Right cardiac atrium (tissue), 5 donors: ENCODE measurements around the gene IMMP2L. TPM values are rescaled to one million over a fixed set of nuclear protein-coding genes. Genes with fewer than 3 reads are reported as not detected.
A peak's percentile ranks its signal among the peaks of the same experiment; 100 is the strongest.
"Not testable (repeated sequence)": the region's sequence is repeated elsewhere in the genome, so short reads cannot be mapped to it uniquely, and the experiment has no call there.

ENCODE experiments used
- ATAC-seq, 2 donors: fragments of 200-7000 bp; cut with Tn5 transposase; one replicate each; pipeline versions ENCODE4 v1.8.0 to v1.9.1; 2020; ENCODE audit warnings: moderate library complexity in 2 of 2, mild to moderate bottlenecking in 1 of 2
- DNase-seq, 3 donors: peaks; one replicate each; pipeline ENCODE4 v3.0.0-alpha.2; 2020
- H3K27ac ChIP-seq: one replicate; pipeline ENCODE4 v1.5.1; 2013; ENCODE audit warnings: mild to moderate bottlenecking, low read length, control low read depth, moderate library complexity
- H3K27me3 ChIP-seq: one replicate; pipeline ENCODE4 v1.6.1; 2013; ENCODE audit not compliant: control insufficient read depth, insufficient read depth
- H3K4me1 ChIP-seq: one replicate; pipeline ENCODE4 v1.6.1; 2013; ENCODE audit warnings: low read length; ENCODE audit not compliant: control insufficient read depth, insufficient read depth
- H3K4me3 ChIP-seq: one replicate; pipeline ENCODE4 v1.5.1; 2013; ENCODE audit warnings: low read length, control low read depth
- H3K9me3 ChIP-seq: one replicate; pipeline ENCODE4 v1.6.1; 2013; ENCODE audit warnings: low read length; ENCODE audit not compliant: control insufficient read depth
- WGBS: extraction: QIAGEN DNeasy Blood & Tissue Kit; methylation state at CpG from one replicate; pipeline ENCODE4 v1.1.7; 2013; 5-methylcytosine and 5-hydroxymethylcytosine counted together
- intact Hi-C, 4 donors: fragments of 100-400 bp; cut with DNase I; formaldehyde crosslinking; loops; one replicate each; pipeline versions ENCODE4 v1.11.0 to v1.14.0; 2022 to 2023
- polyA plus RNA-seq: library from polyadenylated mRNA; stranded (reverse); fragments of 200-250 nt; gene quantifications from one replicate; pipeline ENCODE4 v1.2.3, GENCODE V29; 2013
- total RNA-seq, 4 donors: library from RNA; stranded (reverse); fragmentation: NEBNext Ultra II Directional; extraction: Animal tissue kit (Norgen Biotek cat#: 25700); gene quantifications; one replicate each; pipeline ENCODE4 v1.2.1, GENCODE V29; 2021
- donor health status: healthy with polysubstance abuse.
- donor health status: DM: no; HTN: yes; CAD: no.
- donor health status: DM: no; HTN: no; CAD: no.
- donor health status: DM: no; HTN: yes; CAD: no; lungs with severe emphysema.
- donor health status: DM: yes; HTN: yes; CAD: no.

Gene IMMP2L
- total and polyA plus RNA-seq, 5 donors, result 6.6 to 16.2 (median 13.9) TPM

GRCh38 chr7:111328487-111328886 is 233.8 kb downstream of the IMMP2L start:
- intact Hi-C loops, result no loop called here
- DNase-seq, result no peak
- Histone ChIP-seq H3K4me1 (no peaks in the 10 kb centered on the region), H3K27ac (no peak overlapping the region), H3K27me3 (no peaks in the 10 kb centered on the region), H3K4me3 (no peak overlapping the region), H3K9me3 (no peaks in the 10 kb centered on the region)
- 93% methylated on average over 2 of the region's 2 CpGs for WGBS
- no peak for ATAC-seq

- no peak overlapping the region for H3K4me3 ChIP-seq
- DNase-seq (no peak), ATAC-seq (no peak)
- intact Hi-C loops, result no loop called here
- no peaks in the 10 kb centered on the region for H3K27me3 ChIP-seq
- no peaks in the 10 kb centered on the region for H3K4me1 ChIP-seq
- H3K9me3 ChIP-seq, result no peaks in the 10 kb centered on the region
- no peak overlapping the region for H3K27ac ChIP-seq
These were observed 237.5 kb downstream of the IMMP2L start for GRCh38 chr7:111324776-111325175.

GRCh38 chr7:111324228-111324627 is 238.1 kb downstream of the IMMP2L start:
- H3K9me3 ChIP-seq, result no peaks in the 10 kb centered on the region
- no peak overlapping the region for H3K27ac ChIP-seq
- H3K27me3 ChIP-seq, result no peaks in the 10 kb centered on the region
- intact Hi-C loops, result no loop called here
- H3K4me1 ChIP-seq, result no peaks in the 10 kb centered on the region
- ATAC-seq, result no peak
- H3K4me3 ChIP-seq, result no peak overlapping the region
- no peak for DNase-seq

- intact Hi-C loops, H3K9me3 ChIP-seq: not testable (repeated sequence)
These were observed 238.6 kb downstream of the IMMP2L start for GRCh38 chr7:111323670-111324069.

GRCh38 chr7:111320133-111320532 is 242.2 kb downstream of the IMMP2L start:
- intact Hi-C loops, result no loop called here
- ATAC-seq, result no peak

More at GRCh38 chr7:111323670-111324069, 238.6 kb downstream of the IMMP2L start:
- H3K4me3 ChIP-seq, H3K27me3 ChIP-seq, DNase-seq, H3K27ac ChIP-seq, H3K4me1 ChIP-seq, ATAC-seq: not testable (repeated sequence)
- WGBS, result 98% methylated on average over 3 of the region's 3 CpGs

GRCh38 chr7:111312966-111313365 is 249.3 kb downstream of the IMMP2L start:
- intact Hi-C loops, result no loop called here
- H3K4me3 ChIP-seq, result no peak overlapping the region
- no peaks in the 10 kb centered on the region for H3K4me1 ChIP-seq
- ATAC-seq, result no peak
- H3K27ac ChIP-seq, result no peak overlapping the region
- H3K9me3 ChIP-seq, result no peaks in the 10 kb centered on the region
- H3K27me3 ChIP-seq, result no peaks in the 10 kb centered on the region
- no peak for DNase-seq

More at GRCh38 chr7:111320133-111320532, 242.2 kb downstream of the IMMP2L start:
- Histone ChIP-seq H3K27me3 (no peaks in the 10 kb centered on the region), H3K9me3 (no peaks in the 10 kb centered on the region), H3K27ac (no peak overlapping the region), H3K4me3 (no peak overlapping the region), H3K4me1 (no peaks in the 10 kb centered on the region)
- no peak for DNase-seq

- DNase-seq, result no peak
- H3K9me3 ChIP-seq, result no peaks in the 10 kb centered on the region
- intact Hi-C loops, result no loop called here
- H3K4me1 ChIP-seq, result no peaks in the 10 kb centered on the region
- ATAC-seq, result no peak
- H3K27ac ChIP-seq, result no peak overlapping the region
- WGBS, result 98% methylated on average over 1 of the region's 1 CpG
- no peak overlapping the region for H3K4me3 ChIP-seq
- H3K27me3 ChIP-seq, result no peaks in the 10 kb centered on the region
These were observed 253.6 kb downstream of the IMMP2L start for GRCh38 chr7:111308691-111309090.

GRCh38 chr7:111301891-111302290 is 260.4 kb downstream of the IMMP2L start:
- H3K4me1 ChIP-seq, result no peaks in the 10 kb centered on the region
- ATAC-seq, result no peak
- 97% methylated on average over 1 of the region's 1 CpG for WGBS
- H3K9me3 ChIP-seq, result no peaks in the 10 kb centered on the region
- H3K27ac ChIP-seq, result no peak overlapping the region
- no peaks in the 10 kb centered on the region for H3K27me3 ChIP-seq
- DNase-seq, result no peak
- no peak overlapping the region for H3K4me3 ChIP-seq
- intact Hi-C loops, result no loop called here

GRCh38 chr7:111294494-111294893 is 267.8 kb downstream of the IMMP2L start:
- intact Hi-C loops, result no loop called here
- ATAC-seq (no peak), DNase-seq (no peak)
- Histone ChIP-seq H3K27me3 (no peaks in the 10 kb centered on the region), H3K4me1 (no peaks in the 10 kb centered on the region), H3K4me3 (no peak overlapping the region), H3K27ac (no peak overlapping the region), H3K9me3 (no peaks in the 10 kb centered on the region)
- WGBS, result 63% methylated on average over 4 of the region's 4 CpGs

GRCh38 chr7:111292026-111292470 is 270.2 kb downstream of the IMMP2L start:
- intact Hi-C loops, result no loop called here
- H3K27me3 ChIP-seq, result no peaks in the 10 kb centered on the region
- no peak for DNase-seq
- H3K4me3 ChIP-seq, result no peak overlapping the region
- H3K9me3 ChIP-seq, result no peaks in the 10 kb centered on the region
- H3K4me1 ChIP-seq, result no peaks in the 10 kb centered on the region
- ATAC-seq, result peak in 1 of 2 donors; percentile 33
- no peak overlapping the region for H3K27ac ChIP-seq
- 35% methylated on average over 1 of the region's 1 CpG for WGBS

- no peaks in the 10 kb centered on the region for H3K27me3 ChIP-seq
- intact Hi-C loops, result no loop called here
These were observed 271.3 kb downstream of the IMMP2L start for GRCh38 chr7:111290982-111291381.

GRCh38 chr7:111290419-111290818 is 271.9 kb downstream of the IMMP2L start:
- WGBS, result 80% methylated on average over 1 of the region's 1 CpG

More at GRCh38 chr7:111290982-111291381, 271.3 kb downstream of the IMMP2L start:
- Histone ChIP-seq H3K4me3 (no peak overlapping the region), H3K4me1 (no peaks in the 10 kb centered on the region), H3K9me3 (no peaks in the 10 kb centered on the region), H3K27ac (no peak overlapping the region)
- DNase-seq (peak in 1 of 3 donors; percentile 37), ATAC-seq (no peak)
- WGBS, result 80% methylated on average over 1 of the region's 1 CpG

More at GRCh38 chr7:111290419-111290818, 271.9 kb downstream of the IMMP2L start:
- no peak overlapping the region for H3K4me3 ChIP-seq
- intact Hi-C loops, result no loop called here
- no peaks in the 10 kb centered on the region for H3K9me3 ChIP-seq
- H3K27ac ChIP-seq, result no peak overlapping the region
- H3K4me1 ChIP-seq, result no peaks in the 10 kb centered on the region
- no peaks in the 10 kb centered on the region for H3K27me3 ChIP-seq
- DNase-seq (no peak), ATAC-seq (no peak)
